UCSD-AML1 (cell line): ENCODE measurements around the gene MMP23B.

Experiments used
- DNase-seq: peaks from one replicate; lab custom pipeline; 2025; ENCODE audit not compliant: unreplicated experiment; lab: John Stamatoyannopoulos, UW

Gene MMP23B

GRCh38 chr1:1602304-1602967 is 29.5 kb upstream of the MMP23B start:
- no peak for DNase-seq

- no peak for DNase-seq
Measured at GRCh38 chr1:1602968-1603506, 28.9 kb upstream of the MMP23B start.

GRCh38 chr1:1603671-1604373 is 28.2 kb upstream of the MMP23B start:
- no peak for DNase-seq

- no peak for DNase-seq
Measured at GRCh38 chr1:1604374-1605033, 27.5 kb upstream of the MMP23B start.

GRCh38 chr1:1605034-1605591 is 26.9 kb upstream of the MMP23B start:
- DNase-seq: no peak

- DNase-seq: no peak
Measured at GRCh38 chr1:1605724-1606123, 26.2 kb upstream of the MMP23B start.

- no peak for DNase-seq
Measured at GRCh38 chr1:1606232-1606631, 25.7 kb upstream of the MMP23B start.

GRCh38 chr1:1609822-1610485 is 22.0 kb upstream of the MMP23B start:
- DNase-seq: no peak

GRCh38 chr1:1610796-1611195 is 21.2 kb upstream of the MMP23B start:
- no peak for DNase-seq

GRCh38 chr1:1612104-1612400 is 19.9 kb upstream of the MMP23B start:
- no peak for DNase-seq

- DNase-seq: no peak
Measured at GRCh38 chr1:1613509-1614082, 18.4 kb upstream of the MMP23B start.

GRCh38 chr1:1614204-1614953 is 17.6 kb upstream of the MMP23B start:
- DNase-seq: no peak

GRCh38 chr1:1614954-1615255 is 17.1 kb upstream of the MMP23B start:
- no peak for DNase-seq

- peak; percentile 98 for DNase-seq
Measured at GRCh38 chr1:1615256-1616044, 16.5 kb upstream of the MMP23B start, which contains the start of gene MIB2. TSS of gene MIB2 (plus strand) at chr1:1615500. CDS start at chr1:1623453, 7,953 bp downstream.

GRCh38 chr1:1616045-1616790 is 15.8 kb upstream of the MMP23B start:
- DNase-seq: peak; percentile 54

- no peak for DNase-seq
Measured at GRCh38 chr1:1616838-1617237, 15.1 kb upstream of the MMP23B start.

GRCh38 chr1:1617516-1617915 is 14.5 kb upstream of the MMP23B start:
- no peak for DNase-seq

- no peak for DNase-seq
Measured at GRCh38 chr1:1617925-1618324, 14.0 kb upstream of the MMP23B start.
